Mucosa of descending colon (tissue), 3 donors: ENCODE data around the gene EXOC3L1. TPM values are rescaled to one million over a fixed set of nuclear protein-coding genes. Genes with fewer than 3 reads are reported as not detected.

ENCODE experiments used
- ATAC-seq: fragments of 200-7000 bp; cut with Tn5 transposase; one replicate; pipeline ENCODE4 v1.9.1; 2020; ENCODE audit warnings: mild to moderate bottlenecking, moderate library complexity
- DNase-seq, 3 donors: peaks; one replicate each; pipeline ENCODE4 v3.0.0-alpha.2; 2020
- H3K36me3 ChIP-seq: fragments of 200-600 bp; one replicate; pipeline ENCODE4 v1.8.0; 2021; ENCODE audit warnings: low read depth, mild to moderate bottlenecking
- H3K4me1 ChIP-seq: fragments of 200-600 bp; one replicate; pipeline ENCODE4 v1.8.0; 2021; ENCODE audit warnings: low read depth, mild to moderate bottlenecking
- H3K4me3 ChIP-seq: fragments of 200-600 bp; one replicate; pipeline ENCODE4 v1.8.0; 2021; ENCODE audit warnings: mild to moderate bottlenecking
- H3K9me3 ChIP-seq: fragments of 200-600 bp; one replicate; pipeline ENCODE4 v1.8.0; 2021; ENCODE audit warnings: mild to moderate bottlenecking
- intact Hi-C, 2 donors: fragments of 100-400 bp; cut with DNase I in 1 of 2; cut with micrococcal nuclease in 1 of 2; formaldehyde crosslinking; loops; one replicate each; pipeline versions ENCODE4 v1.11.0 to v1.11.1; 2022; cut with DNase I, micrococcal nuclease
- total RNA-seq, 3 donors: library from RNA; stranded (reverse); fragmentation: NEBNext Ultra II Directional in 2 of 3; extraction: Animal tissue kit (Norgen Biotek cat#: 25700) in 2 of 3; gene quantifications; one replicate each; pipeline versions ENCODE4 v1.2.1 to v1.2.4, GENCODE V29; 2021 to 2023
- TF ChIP-seq, protein P1 (sequence below): fragments of 200-600 bp; IDR thresholded peaks from one replicate; pipeline ENCODE4 v1.8.0; 2022; ENCODE audit warnings: antibody characterized with exemption, mild to moderate bottlenecking
- donor health status: DM: no; HTN: no; CAD: no; lungs with moderate emphysema.
- donor health status: DM: no; HTN: no; CAD: no.
- donor health status: DM: no; HTN: yes; CAD: no.

The EXOC3L1 gene
- total RNA-seq, 3 donors from 2014 or later, result 2.6 to 6.8 (median 2.7) TPM

- ATAC-seq, result peak; percentile 67
- TF ChIP-seq, protein P1, sequence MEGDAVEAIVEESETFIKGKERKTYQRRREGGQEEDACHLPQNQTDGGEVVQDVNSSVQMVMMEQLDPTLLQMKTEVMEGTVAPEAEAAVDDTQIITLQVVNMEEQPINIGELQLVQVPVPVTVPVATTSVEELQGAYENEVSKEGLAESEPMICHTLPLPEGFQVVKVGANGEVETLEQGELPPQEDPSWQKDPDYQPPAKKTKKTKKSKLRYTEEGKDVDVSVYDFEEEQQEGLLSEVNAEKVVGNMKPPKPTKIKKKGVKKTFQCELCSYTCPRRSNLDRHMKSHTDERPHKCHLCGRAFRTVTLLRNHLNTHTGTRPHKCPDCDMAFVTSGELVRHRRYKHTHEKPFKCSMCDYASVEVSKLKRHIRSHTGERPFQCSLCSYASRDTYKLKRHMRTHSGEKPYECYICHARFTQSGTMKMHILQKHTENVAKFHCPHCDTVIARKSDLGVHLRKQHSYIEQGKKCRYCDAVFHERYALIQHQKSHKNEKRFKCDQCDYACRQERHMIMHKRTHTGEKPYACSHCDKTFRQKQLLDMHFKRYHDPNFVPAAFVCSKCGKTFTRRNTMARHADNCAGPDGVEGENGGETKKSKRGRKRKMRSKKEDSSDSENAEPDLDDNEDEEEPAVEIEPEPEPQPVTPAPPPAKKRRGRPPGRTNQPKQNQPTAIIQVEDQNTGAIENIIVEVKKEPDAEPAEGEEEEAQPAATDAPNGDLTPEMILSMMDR, result no peak
- Histone ChIP-seq H3K36me3 (peaks cover 13% of the 10 kb centered on the region), H3K9me3 (no peaks in the 10 kb centered on the region), H3K4me1 (peaks cover 15% of the 10 kb centered on the region), H3K4me3 (peak overlapping the region; percentile 24)
- peak in 2 of 3 donors; percentile 40 to 69 for DNase-seq
- intact Hi-C loops, result loop anchor here in 1 of 2 donors (10.0 kb wide), 1 partner anchor 195 kb away; no protein-coding TSS in a partner anchor
These were observed 39.7 kb downstream of the EXOC3L1 start for GRCh38 chr16:67150047-67150832.

- DNase-seq (no peak), ATAC-seq (no peak)
- TF ChIP-seq, protein P1, result no peak
- H3K4me1 ChIP-seq, result peaks cover 12% of the 10 kb centered on the region
- H3K9me3 ChIP-seq, result no peaks in the 10 kb centered on the region
- intact Hi-C loops, result loop anchor here in 1 of 2 donors (10.0 kb wide), 1 partner anchor 195 kb away; no protein-coding TSS in a partner anchor
- no peak overlapping the region for H3K4me3 ChIP-seq
- H3K36me3 ChIP-seq, result peaks cover 13% of the 10 kb centered on the region
These were observed 40.5 kb downstream of the EXOC3L1 start for GRCh38 chr16:67149276-67150046.

DNA sequence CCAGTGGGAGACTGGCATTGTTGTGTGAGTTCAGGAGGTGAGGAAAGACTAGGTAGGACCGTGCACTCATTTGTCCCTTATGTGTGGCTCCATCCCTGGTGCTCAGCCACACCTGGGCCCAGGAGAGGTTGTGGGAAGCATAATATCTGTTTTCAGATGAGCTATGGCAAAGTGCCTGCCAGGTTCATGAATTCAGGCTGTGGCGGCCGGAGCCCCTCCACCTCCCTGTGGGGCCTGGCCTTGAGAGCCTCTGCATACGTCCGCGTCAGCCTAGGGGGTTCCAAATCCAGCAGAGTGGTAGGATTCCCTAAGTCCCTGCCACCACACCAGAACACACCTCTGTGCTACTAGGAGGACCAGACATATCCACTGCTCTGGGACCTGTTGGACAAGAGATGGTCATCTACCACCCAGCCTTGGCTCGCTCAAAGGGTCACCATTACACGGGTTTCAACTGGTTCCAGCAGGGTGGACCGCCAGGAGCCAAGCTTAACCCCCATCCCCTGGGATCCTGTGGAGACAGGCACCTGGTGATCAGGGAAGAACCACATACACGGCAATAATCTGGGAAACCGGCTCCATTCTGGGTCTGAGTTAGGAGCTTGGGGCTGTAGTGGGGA lies 41.2 kb downstream of the EXOC3L1 start:
- DNase-seq (no peak), ATAC-seq (no peak)
- Histone ChIP-seq H3K9me3 (no peaks in the 10 kb centered on the region), H3K4me1 (peaks cover 10% of the 10 kb centered on the region), H3K4me3 (no peak overlapping the region), H3K36me3 (peaks cover 13% of the 10 kb centered on the region)
- intact Hi-C loops, result no loop called here
- TF ChIP-seq, protein P1, result no peak

DNA sequence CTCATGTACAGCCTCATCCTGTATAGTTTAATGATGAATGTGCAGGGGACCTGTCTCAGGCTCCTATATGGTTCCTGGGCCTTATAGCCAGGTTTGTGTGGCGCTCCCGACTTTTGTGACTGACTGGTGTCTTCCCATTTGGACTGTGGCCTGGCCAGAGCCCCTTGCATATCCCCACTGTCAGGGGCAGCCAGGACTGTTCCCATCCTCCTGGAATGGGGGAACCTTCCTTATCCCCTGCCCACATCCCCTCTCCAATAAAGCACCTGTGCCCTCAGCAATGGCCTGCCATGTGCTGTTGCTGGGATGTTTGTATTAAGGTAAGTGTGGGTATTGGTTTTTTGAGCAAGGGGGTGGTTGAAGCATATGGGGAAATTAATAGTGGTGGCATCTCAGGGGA lies 41.7 kb downstream of the EXOC3L1 start:
- H3K36me3 ChIP-seq, result peaks cover 13% of the 10 kb centered on the region
- intact Hi-C loops, result no loop called here

More for the DNA sequence above, 41.7 kb downstream of the EXOC3L1 start:
- Histone ChIP-seq H3K4me3 (no peak overlapping the region), H3K4me1 (peaks cover 10% of the 10 kb centered on the region), H3K9me3 (no peaks in the 10 kb centered on the region)
- DNase-seq (no peak), ATAC-seq (no peak)
- TF ChIP-seq, protein P1, result no peak
